ENCODE measurements around the gene NIP7.

Gene NIP7

DNA sequence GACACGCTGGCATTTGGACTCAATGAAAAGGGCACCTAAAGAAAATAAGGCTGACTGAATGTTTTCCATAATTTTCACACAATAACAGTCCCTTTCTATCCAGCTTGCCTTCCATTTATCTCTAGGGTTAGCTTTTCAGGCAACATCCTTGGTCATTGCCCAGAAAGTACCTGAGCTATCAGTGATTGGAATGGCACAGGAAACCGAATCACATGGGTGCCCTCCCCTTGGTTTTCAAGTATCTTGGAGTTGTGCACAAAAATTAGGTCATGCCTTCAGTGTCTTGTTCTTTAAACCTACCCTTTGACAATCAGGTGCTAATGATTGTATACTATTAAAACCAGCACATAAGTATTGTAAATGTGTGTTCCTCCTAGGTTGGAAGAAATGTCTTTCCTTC lies 31.7 kb upstream of the NIP7 start:
- TF ChIP-seq FOXP2 (optimal IDR thresholded peaks at IDR 0.05; ENCODE audit: borderline replicate concordance, extremely low read depth, extremely low read length, insufficient read depth), result no peak
- TF ChIP-seq SIN3A (IDR thresholded peaks at IDR 0.05; ENCODE audit: borderline replicate concordance, insufficient read depth, low read length), result no peak

DNA sequence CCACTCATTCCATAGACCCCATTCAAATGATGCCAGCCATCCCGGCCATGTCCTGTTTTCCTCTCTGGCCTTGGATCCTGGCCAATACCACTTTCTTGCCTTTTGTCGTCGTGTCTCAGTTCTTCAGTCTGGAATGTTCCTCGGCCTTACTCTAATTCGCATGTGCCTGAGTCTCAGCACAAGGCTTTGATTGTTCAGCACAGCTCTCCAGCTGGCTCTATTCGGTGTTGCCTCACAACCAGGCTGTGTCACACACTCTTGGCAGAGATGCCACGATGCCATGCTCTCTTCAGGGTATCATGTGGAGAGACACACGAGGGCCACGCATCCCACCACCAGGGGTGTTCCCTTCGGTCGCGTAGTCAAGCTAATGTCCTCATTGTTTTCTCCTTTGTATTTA lies 30.3 kb upstream of the NIP7 start:
- TF ChIP-seq POLR2AphosphoS5 (IDR thresholded peaks at IDR 0.05; ENCODE audit: low read depth, low read length) (no peak), SIN3A (IDR thresholded peaks at IDR 0.05; ENCODE audit: borderline replicate concordance, insufficient read depth, low read length) (no peak)

DNA sequence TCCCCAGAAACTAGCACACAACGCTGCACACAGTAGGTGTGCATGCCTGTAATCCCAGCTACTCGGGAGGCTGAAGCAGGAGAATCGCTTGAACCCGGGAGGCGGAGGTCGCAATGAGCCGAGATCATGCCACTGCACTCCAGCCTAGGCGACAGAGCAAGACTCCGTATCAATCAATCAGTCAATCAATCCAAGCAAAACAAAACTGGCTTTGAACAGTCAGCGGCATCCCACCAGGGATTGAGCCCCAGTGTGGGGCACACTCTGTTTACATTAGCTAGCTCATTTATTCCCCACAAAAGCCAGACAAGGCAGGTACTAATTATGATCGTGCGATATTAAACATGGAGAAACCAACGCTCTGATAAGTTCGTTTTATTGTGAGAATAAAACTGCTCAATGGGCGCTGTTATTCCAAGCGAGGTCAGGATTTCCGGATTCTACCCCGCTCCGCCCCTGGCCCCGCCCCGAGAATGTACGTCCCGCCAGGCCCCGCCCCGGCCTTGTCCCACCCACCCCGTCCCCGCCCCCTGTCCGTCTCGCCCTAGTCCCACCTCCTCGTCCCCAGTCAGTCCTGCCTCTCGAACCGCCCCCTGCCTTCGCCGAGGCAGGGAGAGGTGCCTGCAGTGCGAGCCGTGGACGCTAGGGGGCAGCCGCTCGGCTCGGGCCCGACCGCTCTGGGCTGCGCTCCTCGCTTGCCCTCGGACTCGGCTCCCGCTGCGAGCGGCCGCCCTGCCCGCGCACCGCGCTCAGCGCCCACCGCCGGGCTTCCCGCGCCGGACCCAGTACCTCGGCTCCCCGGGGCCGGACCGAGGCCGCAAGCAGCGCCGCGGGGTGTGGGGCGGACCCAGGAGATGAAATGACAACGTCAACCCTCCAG lies 28.7 kb upstream of the NIP7 start, which contains the start of gene VPS4A:
Gene VPS4A, plus strand, starts transcription at position 698 of the 880 bp plus-strand sequence. Its CDS starts 162 bp downstream, at position 860.
- peak; percentile 58; the same call in 1 of the 2 replicates for TF ChIP-seq POLR2AphosphoS5 (IDR thresholded peaks at IDR 0.05; ENCODE audit: low read depth, low read length)
- TF ChIP-seq SIN3A (IDR thresholded peaks at IDR 0.05; ENCODE audit: borderline replicate concordance, insufficient read depth, low read length), result no peak
- TF ChIP-seq TAF1 (IDR thresholded peaks at IDR 0.05; ENCODE audit: borderline replicate concordance, insufficient read depth, low read length), result peak; percentile 78
- TF ChIP-seq FOXP2 (optimal IDR thresholded peaks at IDR 0.05; ENCODE audit: borderline replicate concordance, extremely low read depth, extremely low read length, insufficient read depth), result peak; percentile 98

- TF ChIP-seq REST (IDR thresholded peaks at IDR 0.05; ENCODE audit: insufficient read depth in 1 of 2, low read depth in 2 of 2, low read length in 2 of 2) (no peak), SIN3A (IDR thresholded peaks at IDR 0.05; ENCODE audit: borderline replicate concordance, insufficient read depth, low read length) (no peak), TAF1 (IDR thresholded peaks at IDR 0.05; ENCODE audit: borderline replicate concordance, insufficient read depth, low read length) (no peak), FOXP2 (optimal IDR thresholded peaks at IDR 0.05; ENCODE audit: borderline replicate concordance, extremely low read depth, extremely low read length, insufficient read depth) (no peak), POLR2AphosphoS5 (IDR thresholded peaks at IDR 0.05; ENCODE audit: low read depth, low read length) (no peak)
Observed at GRCh38 chr16:69311533-69312387, 27.8 kb upstream of the NIP7 start.

DNA sequence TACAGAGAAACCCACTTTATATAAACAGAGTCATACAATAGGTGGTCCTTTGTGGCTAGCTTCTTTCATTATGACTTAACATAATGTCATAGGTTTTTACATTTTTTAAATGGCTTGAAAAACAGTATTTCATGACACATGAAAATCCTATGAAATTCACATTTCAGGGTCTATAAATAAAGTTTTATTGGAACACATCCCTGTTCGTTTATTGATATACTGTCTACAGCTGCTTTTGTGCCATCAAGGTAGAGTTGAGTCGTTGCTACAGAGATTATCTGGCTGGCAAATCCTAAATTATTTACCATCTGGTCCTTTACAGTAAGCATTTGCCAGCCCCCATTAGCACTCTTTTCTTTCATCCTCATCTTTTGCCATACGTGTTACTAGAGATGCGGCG lies 26.1 kb upstream of the NIP7 start:
- no peak for TF ChIP-seq REST (IDR thresholded peaks at IDR 0.05; ENCODE audit: insufficient read depth in 1 of 2, low read depth in 2 of 2, low read length in 2 of 2)
- TF ChIP-seq SIN3A (IDR thresholded peaks at IDR 0.05; ENCODE audit: borderline replicate concordance, insufficient read depth, low read length), result no peak

DNA sequence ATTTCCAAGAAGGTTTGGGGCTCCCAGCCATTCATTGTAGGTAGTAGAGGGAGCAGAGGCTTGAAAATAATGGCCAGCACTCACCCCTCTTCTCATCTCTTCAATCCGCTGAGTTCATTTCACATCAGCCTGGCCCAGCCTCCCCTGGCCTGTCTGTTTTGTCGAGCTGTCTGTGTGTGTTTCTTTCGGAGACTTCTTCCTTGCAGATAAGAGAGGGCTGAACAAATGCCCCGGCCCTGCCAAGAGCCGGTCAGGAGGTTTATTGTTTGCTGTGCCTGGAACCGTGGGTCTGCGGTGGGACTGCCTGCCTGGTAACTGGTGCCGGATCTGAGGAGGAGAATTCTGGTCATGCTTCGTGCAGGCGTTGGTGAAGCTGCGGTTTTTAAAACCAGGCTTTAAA lies 25.0 kb upstream of the NIP7 start:
- TF ChIP-seq SIN3A (IDR thresholded peaks at IDR 0.05; ENCODE audit: borderline replicate concordance, insufficient read depth, low read length), result no peak
- TF ChIP-seq FOXP2 (optimal IDR thresholded peaks at IDR 0.05; ENCODE audit: borderline replicate concordance, extremely low read depth, extremely low read length, insufficient read depth), result no peak
- TF ChIP-seq TAF1 (IDR thresholded peaks at IDR 0.05; ENCODE audit: borderline replicate concordance, insufficient read depth, low read length), result no peak
- no peak for TF ChIP-seq REST (IDR thresholded peaks at IDR 0.05; ENCODE audit: insufficient read depth in 1 of 2, low read depth in 2 of 2, low read length in 2 of 2)
- TF ChIP-seq POLR2AphosphoS5 (IDR thresholded peaks at IDR 0.05; ENCODE audit: low read depth, low read length), result no peak

All from PFSK-1 (cell line).